Panc1 (cell line): ENCODE results near the gene CMIP. TPM values are rescaled to one million over a fixed set of nuclear protein-coding genes. Genes with fewer than 3 reads are reported as not detected.

Source experiments
- ATAC-seq: fragments of 200-7000 bp; cut with Tn5 transposase; 2 replicates; pipeline ENCODE4 v1.9.1; 2020; ENCODE audit warnings: mild to moderate bottlenecking, moderate library complexity
- BruUV-seq: library from RNA; stranded (reverse); fragments of 400-500 nt; replicated peaks from 2 replicates; lab custom pipeline; 2021; lab: Mats Ljungman, UMichigan
- CTCF ChIA-PET: fragments of 300-600 bp; sonication (Branson Sonifier 250); formaldehyde crosslinking; loops from one replicate; lab custom pipeline; 2022; ENCODE audit warnings: antibody characterized with exemption; lab: Charles Lee
- POLR2A ChIA-PET: fragments of 300-600 bp; sonication (Branson Sonifier 250); formaldehyde crosslinking; loops from one replicate; lab custom pipeline; 2022; ENCODE audit warnings: antibody characterized with exemption; lab: Charles Lee
- DNase-seq: peaks from one replicate; pipeline ENCODE4 v3.0.0-alpha.2; 2010; ENCODE audit warnings: low read depth, low spot score
- H3K27ac ChIP-seq: 2 replicates; pipeline ENCODE4 v1.5.1; 2011; ENCODE audit warnings: mild to moderate bottlenecking, low read length, inconsistent platforms
- H3K27me3 ChIP-seq: fragments of 200-500 bp; sonication (Bioruptor generic); 2 replicates; pipeline ENCODE4 v1.6.0; 2014; ENCODE audit warnings: low read length, inconsistent platforms; ENCODE audit not compliant: control insufficient read depth, insufficient read depth
- H3K36me3 ChIP-seq: fragments of 200-500 bp; sonication (Bioruptor generic); 2 replicates; pipeline ENCODE4 v1.5.1; 2014; ENCODE audit warnings: inconsistent platforms, mild to moderate bottlenecking, low read length, moderate library complexity; ENCODE audit not compliant: control insufficient read depth, insufficient read depth
- H3K4me1 ChIP-seq: 2 replicates; pipeline ENCODE4 v1.5.1; 2011; ENCODE audit warnings: inconsistent platforms, mild to moderate bottlenecking, low read length, moderate library complexity; ENCODE audit not compliant: control insufficient read depth, insufficient read depth
- H3K4me3 ChIP-seq, 2 experiments: 2 replicates each; pipeline ENCODE4 v1.5.1; 2011 to 2012; ENCODE audit warnings: low read depth in 2 of 2, low read length in 2 of 2, mild to moderate bottlenecking in 2 of 2, inconsistent platforms in 1 of 2, moderate library complexity in 1 of 2
- H3K9me3 ChIP-seq: fragments of 200-500 bp; sonication (Bioruptor generic); 2 replicates; pipeline ENCODE4 v1.5.1; 2014; ENCODE audit warnings: low read depth, mild to moderate bottlenecking, inconsistent platforms, low read length, moderate library complexity; ENCODE audit not compliant: control insufficient read depth, insufficient read depth
- CTCF ChIP-seq: fragments of 450-650 bp; IDR thresholded peaks from 2 replicates; pipeline ENCODE4 v1.5.1; 2017; ENCODE audit warnings: mild to moderate bottlenecking
- POLR2AphosphoS5 ChIP-seq: IDR thresholded peaks from 2 replicates; pipeline ENCODE4 v1.6.1; 2012; ENCODE audit warnings: mild to moderate bottlenecking, low read depth, low read length, moderate library complexity
- REST ChIP-seq, 2 experiments: IDR thresholded peaks; 2 replicates each; pipeline ENCODE4 v1.6.1; 2011 to 2012; ENCODE audit warnings: low read depth in 2 of 2, control low read depth in 1 of 2, low read length in 1 of 2, mild to moderate bottlenecking in 1 of 2, moderate library complexity in 1 of 2; ENCODE audit not compliant: insufficient read depth in 1 of 2
- SIN3A ChIP-seq: IDR thresholded peaks from 2 replicates; pipeline ENCODE4 v1.6.1; 2012; ENCODE audit warnings: low read depth, mild to moderate bottlenecking, low read length, moderate library complexity, borderline replicate concordance; ENCODE audit not compliant: insufficient read depth
- TCF7L2 ChIP-seq: IDR thresholded peaks from 2 replicates; pipeline ENCODE4 v1.6.1; 2011; ENCODE audit warnings: mild to moderate bottlenecking, low read depth, low read length, inconsistent platforms
- in situ Hi-C: cut with HindIII; loops from 2 replicates; pipeline ENCODE4 v1.10.0; 2016; ENCODE audit warnings: low sequenced_read_pairs, low pct_unique_long_range_greater_than_20kb
- intact Hi-C: fragments of 100-400 bp; cut with micrococcal nuclease; formaldehyde crosslinking; loops from one replicate; pipeline ENCODE4 v1.10.0; 2022; ENCODE audit not compliant: unreplicated experiment
- total RNA-seq: library from RNA; stranded (reverse); gene quantifications from one replicate; pipeline ENCODE4 v1.2.1, GENCODE V29; 2021; ENCODE audit not compliant: unreplicated experiment

CMIP gene
- total RNA-seq, 1 experiment from 2014 or later = 49.7 TPM

- ATAC-seq (no peak), DNase-seq (no peak)
- Histone ChIP-seq H3K4me3 (no peak overlapping the region), H3K4me1 (no peaks in the 10 kb centered on the region; the same call in 1 of the 2 replicates), H3K36me3 (no peaks in the 10 kb centered on the region), H3K27me3 (no peaks in the 10 kb centered on the region), H3K27ac (no peak overlapping the region), H3K9me3 (no peaks in the 10 kb centered on the region)
- intact Hi-C loops = no loop called here
- in situ Hi-C loops = no loop called here
- no TSS peak for BruUV-seq
- TF ChIP-seq CTCF = no peak
- TF ChIP-seq TCF7L2 = no peak
- no peak for TF ChIP-seq SIN3A
- TF ChIP-seq POLR2AphosphoS5 = no peak
- TF ChIP-seq REST (IDR thresholded peaks at IDR 0.05; ENCODE audit: insufficient read depth in 1 of 2, low read depth in 2 of 2, low read length in 1 of 2) = no peak
- POLR2A ChIA-PET = interaction anchor here (0.7 kb wide), 1 partner anchor 14 kb away, joined by 3 read pairs; no protein-coding TSS in a partner anchor
- CTCF ChIA-PET = no interaction called here
These were observed 17.4 kb upstream of the CMIP start for GRCh38 chr16:81427219-81427618.

- BruUV-seq = no TSS peak
- H3K36me3 ChIP-seq = no peaks in the 10 kb centered on the region
- ChIA-PET POLR2A (interaction anchor here (0.6 kb wide), 1 partner anchor 582 kb away, joined by 5 read pairs; the partner anchor contains the start of gene SDR42E1), CTCF (interaction anchor here (0.6 kb wide), 1 partner anchor 282 kb away, joined by 3 read pairs; no protein-coding TSS in a partner anchor)
- H3K27me3 ChIP-seq = no peaks in the 10 kb centered on the region
- no peak overlapping the region for H3K27ac ChIP-seq
- H3K9me3 ChIP-seq = no peaks in the 10 kb centered on the region
- DNase-seq = no peak
- peak; percentile 33; the same call in 1 of the 2 replicates for ATAC-seq
- in situ Hi-C loops = no loop called here
- no peaks in the 10 kb centered on the region; the same call in 1 of the 2 replicates for H3K4me1 ChIP-seq
- no peak overlapping the region for H3K4me3 ChIP-seq
- no peak for TF ChIP-seq REST (IDR thresholded peaks at IDR 0.05; ENCODE audit: insufficient read depth in 1 of 2, low read depth in 2 of 2, low read length in 1 of 2)
- TF ChIP-seq CTCF = no peak
- no peak for TF ChIP-seq POLR2AphosphoS5
- TF ChIP-seq TCF7L2 = no peak
- no peak for TF ChIP-seq SIN3A
- intact Hi-C loops = no loop called here
These were observed 15.5 kb upstream of the CMIP start for GRCh38 chr16:81429045-81429521.
